ENCODE measurements around the gene MPRIP. TPM values are rescaled to one million over a fixed set of nuclear protein-coding genes. Genes with fewer than 3 reads are reported as not detected.
"Not testable (repeated sequence)": the region's sequence is repeated elsewhere in the genome, so short reads cannot be mapped to it uniquely, and the experiment has no call there.

MPRIP gene
- total and polyA plus RNA-seq, 2 of the 13 experiments (the other 11 are each of a cell fraction or from before 2014, with no cell fraction given): 50.2 to 52.4 TPM

GRCh38 chr17:17002731-17003715 is 39.2 kb upstream of the MPRIP start:
- ATAC-seq; H4K20me1 ChIP-seq (ENCODE audit: insufficient read depth, low read length); H3K9me3 ChIP-seq (ENCODE audit: low read length); DNase-seq (ENCODE audit: low spot score); H3K4me3 ChIP-seq (replicated peaks in 1 of 3; ENCODE audit: insufficient read depth in 1 of 3, low read depth in 2 of 3, low read length in 3 of 3); FAIRE-seq; H3K27ac ChIP-seq (ENCODE audit: extremely low read length, insufficient read depth, low read length); H3K9ac ChIP-seq (ENCODE audit: insufficient read depth, low read depth, low read length); BruUV-seq (replicated peaks); H3K4me2 ChIP-seq (ENCODE audit: low read depth, low read length); H2AFZ ChIP-seq (ENCODE audit: low read length); CTCF ChIA-PET (ENCODE audit: low intra/inter-chr PET ratio, low total read pairs); H3K79me2 ChIP-seq (ENCODE audit: insufficient read depth, low read length); H3K36me3 ChIP-seq (replicated peaks in 1 of 2; ENCODE audit: control insufficient read depth in 1 of 2, insufficient read depth in 2 of 2, low read length in 2 of 2); POLR2A ChIA-PET: not testable (repeated sequence)
- peak; percentile 93 for TF ChIP-seq ZNF768 (CRISPR knock-in tag; IDR thresholded peaks at IDR 0.05)
- in situ Hi-C loops (cut with HindIII; ENCODE audit: extremely low pct_ligation_motif_present, low pct_unique_long_range_greater_than_20kb) (loop anchor here (5.0 to 10.0 kb wide), 2 partner anchors 139 to 312 kb away; no protein-coding TSS in a partner anchor), intact Hi-C loops (cut with micrococcal nuclease; ENCODE audit: unreplicated experiment) (loop anchor here (2.0 to 5.0 kb wide), 3 partner anchors 39 to 309 kb away; partner anchors contain the start of gene MPRIP)
- WGBS (ENCODE audit: low lambda C conversion rate): 64% methylated on average over 14 of the region's 20 CpGs
- Histone ChIP-seq H3K27me3 (ENCODE audit: control insufficient read depth in 1 of 2, insufficient read depth in 2 of 2, low read length in 2 of 2) (peaks cover 0 to 18% of the 10 kb centered on the region in 2 experiments; a peak in 4 of 5 replicates), H3K4me1 (ENCODE audit: insufficient read depth, low read length) (peaks cover 19% of the 10 kb centered on the region)

- WGBS (ENCODE audit: low lambda C conversion rate): 46% methylated on average over 16 of the region's 19 CpGs
- FAIRE-seq (no peak), ATAC-seq (peak; percentile 7; the same call in 1 of the 3 replicates), DNase-seq (ENCODE audit: low spot score) (no peak)
- ChIA-PET CTCF (ENCODE audit: low intra/inter-chr PET ratio, low total read pairs) (no interaction called here), POLR2A (no interaction called here)
- intact Hi-C loops (cut with micrococcal nuclease; ENCODE audit: unreplicated experiment): loop anchor here (5.0 kb wide), 2 partner anchors 38 to 308 kb away; partner anchors contain the start of gene MPRIP
- Histone ChIP-seq H2AFZ (ENCODE audit: low read length) (no peak overlapping the region), H3K9me3 (ENCODE audit: low read length) (no peaks in the 10 kb centered on the region), H3K4me3 (replicated peaks in 1 of 3; ENCODE audit: insufficient read depth in 1 of 3, low read depth in 2 of 3, low read length in 3 of 3) (no peak overlapping the region), H3K27ac (ENCODE audit: extremely low read length, insufficient read depth, low read length) (no peak overlapping the region), H3K4me2 (ENCODE audit: low read depth, low read length) (peak overlapping the region; percentile 49; the same call in 1 of the 2 replicates), H3K36me3 (replicated peaks in 1 of 2; ENCODE audit: control insufficient read depth in 1 of 2, insufficient read depth in 2 of 2, low read length in 2 of 2) (no peaks in the 10 kb centered on the region), H3K27me3 (ENCODE audit: control insufficient read depth in 1 of 2, insufficient read depth in 2 of 2, low read length in 2 of 2) (peaks cover 0 to 18% of the 10 kb centered on the region in 2 experiments; a peak in 4 of 5 replicates), H3K9ac (ENCODE audit: insufficient read depth, low read depth, low read length) (no peak overlapping the region), H3K4me1 (ENCODE audit: insufficient read depth, low read length) (peaks cover 19% of the 10 kb centered on the region), H4K20me1 (ENCODE audit: insufficient read depth, low read length) (no peaks in the 10 kb centered on the region), H3K79me2 (ENCODE audit: insufficient read depth, low read length) (no peaks in the 10 kb centered on the region)
- in situ Hi-C loops (cut with HindIII; ENCODE audit: extremely low pct_ligation_motif_present, low pct_unique_long_range_greater_than_20kb): loop anchor here (5.0 to 10.0 kb wide), 2 partner anchors 138 to 310 kb away; no protein-coding TSS in a partner anchor
- TF ChIP-seq MAX (IDR thresholded peaks at IDR 0.05) (peak; percentile 49; the same call in 1 of the 2 replicates), NFKBIZ (CRISPR knock-in tag; IDR thresholded peaks at IDR 0.05) (no peak), NCOA2 (CRISPR knock-in tag; IDR thresholded peaks at IDR 0.05) (no peak), RAD51 (IDR thresholded peaks at IDR 0.05; ENCODE audit: borderline replicate concordance) (peak; percentile 18; the same call in 1 of the 2 replicates), USF2 (IDR thresholded peaks at IDR 0.05; ENCODE audit: low read depth, low read length) (peak; percentile 51; the same call in 1 of the 2 replicates), USF2 (CRISPR knock-in tag; IDR thresholded peaks at IDR 0.05; ENCODE audit: borderline replicate concordance) (peak; percentile 37; the same call in 1 of the 2 replicates)
- no TSS peak for BruUV-seq (replicated peaks)
These were observed 37.8 kb upstream of the MPRIP start for GRCh38 chr17:17004251-17004996.
